Left ventricle myocardium inferior (tissue), 1 donor: ENCODE measurements around the gene HES4. TPM values are rescaled to one million over a fixed set of nuclear protein-coding genes. Genes with fewer than 3 reads are reported as not detected.

Source experiments
- DNase-seq: peaks from one replicate; pipeline ENCODE4 v3.0.0-alpha.2; 2020
- H3K27ac ChIP-seq: fragments of 200-600 bp; replicated peaks from 2 replicates; pipeline ENCODE4 v1.8.0; 2021
- H3K27me3 ChIP-seq: fragments of 200-600 bp; 2 replicates; pipeline ENCODE4 v1.8.0; 2021; ENCODE audit warnings: low read depth
- H3K36me3 ChIP-seq: fragments of 200-600 bp; 2 replicates; pipeline ENCODE4 v1.8.0; 2021
- H3K4me1 ChIP-seq: fragments of 200-600 bp; 2 replicates; pipeline ENCODE4 v1.8.0; 2021
- H3K4me3 ChIP-seq: fragments of 200-600 bp; 2 replicates; pipeline ENCODE4 v1.8.0; 2021; ENCODE audit warnings: mild to moderate bottlenecking, moderate library complexity
- H3K9me3 ChIP-seq: fragments of 200-600 bp; replicated peaks from 2 replicates; pipeline ENCODE4 v1.8.0; 2021
- intact Hi-C: fragments of 100-400 bp; cut with micrococcal nuclease; formaldehyde crosslinking; loops from one replicate; pipeline ENCODE4 v1.11.0; 2022
- total RNA-seq: library from RNA; stranded (reverse); fragmentation: NEBNext Ultra II Directional; extraction: Animal tissue kit (Norgen Biotek cat#: 25700); gene quantifications from one replicate; pipeline ENCODE4 v1.2.1, GENCODE V29; 2021
- TF ChIP-seq, protein P1 (sequence below): fragments of 200-600 bp; IDR thresholded peaks from 2 replicates; pipeline ENCODE4 v1.8.0; 2021; ENCODE audit warnings: antibody characterized with exemption, mild to moderate bottlenecking, borderline replicate concordance
- donor health status: DM: no; HTN: yes; CAD: no; lungs with severe emphysema.

HES4 gene
- total RNA-seq, 1 donor from 2014 or later = 34.0 TPM

GRCh38 chr1:1024771-1025699 lies 25.1 kb upstream of the HES4 start:
- Histone ChIP-seq H3K36me3 (no peaks in the 10 kb centered on the region), H3K4me1 (peaks cover 66% of the 10 kb centered on the region), H3K9me3 (no peaks in the 10 kb centered on the region), H3K4me3 (peak overlapping the region; percentile 41), H3K27ac (peak overlapping the region; percentile 63), H3K27me3 (no peaks in the 10 kb centered on the region)
- no peak for DNase-seq
- TF ChIP-seq, protein P1, sequence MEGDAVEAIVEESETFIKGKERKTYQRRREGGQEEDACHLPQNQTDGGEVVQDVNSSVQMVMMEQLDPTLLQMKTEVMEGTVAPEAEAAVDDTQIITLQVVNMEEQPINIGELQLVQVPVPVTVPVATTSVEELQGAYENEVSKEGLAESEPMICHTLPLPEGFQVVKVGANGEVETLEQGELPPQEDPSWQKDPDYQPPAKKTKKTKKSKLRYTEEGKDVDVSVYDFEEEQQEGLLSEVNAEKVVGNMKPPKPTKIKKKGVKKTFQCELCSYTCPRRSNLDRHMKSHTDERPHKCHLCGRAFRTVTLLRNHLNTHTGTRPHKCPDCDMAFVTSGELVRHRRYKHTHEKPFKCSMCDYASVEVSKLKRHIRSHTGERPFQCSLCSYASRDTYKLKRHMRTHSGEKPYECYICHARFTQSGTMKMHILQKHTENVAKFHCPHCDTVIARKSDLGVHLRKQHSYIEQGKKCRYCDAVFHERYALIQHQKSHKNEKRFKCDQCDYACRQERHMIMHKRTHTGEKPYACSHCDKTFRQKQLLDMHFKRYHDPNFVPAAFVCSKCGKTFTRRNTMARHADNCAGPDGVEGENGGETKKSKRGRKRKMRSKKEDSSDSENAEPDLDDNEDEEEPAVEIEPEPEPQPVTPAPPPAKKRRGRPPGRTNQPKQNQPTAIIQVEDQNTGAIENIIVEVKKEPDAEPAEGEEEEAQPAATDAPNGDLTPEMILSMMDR = no peak
- intact Hi-C loops = no loop called here

DNA sequence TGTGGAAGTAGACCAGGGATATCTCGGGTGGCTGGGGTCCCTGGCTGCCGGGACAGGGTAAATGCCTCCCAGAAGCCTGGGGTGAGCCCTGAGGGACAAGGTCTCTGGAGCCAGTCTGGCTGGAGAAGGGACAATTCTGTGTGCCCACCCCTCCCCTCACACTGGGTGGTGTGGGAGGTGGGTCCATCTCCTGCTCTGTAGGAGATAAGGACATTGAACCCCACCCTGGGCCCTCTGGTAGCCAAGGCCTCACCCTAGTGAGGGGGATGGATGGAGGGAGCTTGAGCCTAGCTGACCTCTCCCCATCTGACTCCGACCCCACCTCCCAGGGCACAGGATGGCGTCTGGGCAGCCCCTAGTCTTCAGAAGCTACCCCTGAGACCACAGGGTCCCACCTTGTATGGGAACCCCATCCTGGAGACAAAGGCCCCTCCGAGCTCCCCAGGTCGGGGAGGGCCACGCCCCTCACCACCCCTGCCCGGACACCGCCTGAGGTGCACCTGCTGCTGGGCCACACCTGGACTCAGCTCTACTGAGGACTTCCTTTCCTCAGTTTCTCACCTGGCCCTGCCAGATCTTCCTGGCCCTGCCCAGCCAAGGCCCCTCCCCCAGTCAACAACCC lies 24.4 kb upstream of the HES4 start:
- Histone ChIP-seq H3K9me3 (no peaks in the 10 kb centered on the region), H3K36me3 (no peaks in the 10 kb centered on the region), H3K4me3 (peak overlapping the region; percentile 41), H3K27me3 (no peaks in the 10 kb centered on the region), H3K27ac (peak overlapping the region; percentile 63), H3K4me1 (peaks cover 67% of the 10 kb centered on the region)
- no peak for DNase-seq
- TF ChIP-seq, protein P1 = no peak
- intact Hi-C loops = no loop called here

DNA sequence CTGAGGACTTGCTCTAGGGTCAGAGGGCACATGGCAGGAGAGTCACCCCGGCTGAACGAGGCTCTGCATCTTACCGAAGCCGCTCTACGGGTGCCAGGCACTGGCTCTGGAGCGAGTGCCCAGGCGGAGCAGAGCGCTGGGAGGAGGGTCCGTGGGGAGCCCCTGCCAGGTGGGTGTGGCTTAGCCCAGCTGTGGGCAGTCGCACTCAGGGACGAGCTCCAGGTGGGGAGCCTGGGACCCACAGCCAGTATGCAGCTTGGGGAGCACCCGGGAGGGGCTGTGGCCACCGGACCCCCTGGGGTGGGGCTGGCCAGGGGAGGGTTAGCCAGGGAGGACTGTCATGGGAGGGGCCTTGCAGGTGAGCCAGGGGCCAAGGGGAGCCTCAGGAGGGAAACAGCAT lies 23.8 kb upstream of the HES4 start:
- TF ChIP-seq, protein P1 = no peak
- DNase-seq = no peak
- Histone ChIP-seq H3K9me3 (no peaks in the 10 kb centered on the region), H3K36me3 (no peaks in the 10 kb centered on the region), H3K27me3 (no peaks in the 10 kb centered on the region), H3K4me1 (peaks cover 71% of the 10 kb centered on the region), H3K4me3 (no peak overlapping the region), H3K27ac (peak overlapping the region; percentile 63)
- intact Hi-C loops = no loop called here

DNA sequence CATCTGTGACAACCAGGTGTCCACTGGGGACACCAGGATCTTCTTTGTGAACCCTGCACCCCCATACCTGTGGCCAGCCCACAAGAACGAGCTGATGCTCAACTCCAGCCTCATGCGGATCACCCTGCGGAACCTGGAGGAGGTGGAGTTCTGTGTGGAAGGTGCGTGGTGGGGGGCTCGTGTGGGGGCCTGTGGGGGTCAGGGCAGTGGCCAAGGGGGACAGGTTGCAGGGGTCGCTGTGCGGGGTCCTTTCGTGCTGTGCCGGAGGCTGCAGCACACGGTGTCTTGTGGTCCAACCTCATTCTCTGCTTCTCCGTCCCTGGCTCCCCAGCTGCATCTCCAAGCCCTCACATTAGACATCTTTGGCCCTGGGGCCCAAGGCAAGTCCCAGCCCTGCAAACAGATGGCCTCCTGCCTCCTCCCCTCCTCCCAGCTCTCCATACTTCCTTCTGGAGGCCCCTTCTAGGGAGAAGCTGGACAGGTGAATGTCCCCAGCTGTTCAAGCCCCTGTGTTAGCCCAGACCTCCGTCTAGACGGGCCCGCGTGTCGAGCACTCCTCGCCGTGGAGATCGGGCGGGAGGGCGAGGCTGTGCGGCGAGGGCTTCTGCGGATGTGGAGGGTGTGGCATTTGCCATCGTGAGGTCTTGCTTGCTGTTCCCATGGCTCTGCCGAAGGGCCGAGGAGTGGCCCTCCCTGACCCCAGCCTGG lies 22.6 kb upstream of the HES4 start:
- intact Hi-C loops = no loop called here
- Histone ChIP-seq H3K27me3 (no peaks in the 10 kb centered on the region), H3K9me3 (no peaks in the 10 kb centered on the region), H3K4me1 (peaks cover 71% of the 10 kb centered on the region), H3K27ac (no peak overlapping the region), H3K4me3 (no peak overlapping the region), H3K36me3 (no peaks in the 10 kb centered on the region)
- TF ChIP-seq, protein P1 = no peak
- no peak for DNase-seq

- H3K4me1 ChIP-seq = peaks cover 70% of the 10 kb centered on the region
- intact Hi-C loops = no loop called here
- H3K9me3 ChIP-seq = no peaks in the 10 kb centered on the region
Measured at GRCh38 chr1:1021920-1022259, 22.0 kb upstream of the HES4 start.

More at GRCh38 chr1:1021920-1022259, 22.0 kb upstream of the HES4 start:
- H3K27me3 ChIP-seq = no peaks in the 10 kb centered on the region
- H3K36me3 ChIP-seq = no peaks in the 10 kb centered on the region
- TF ChIP-seq, protein P1 = no peak
- H3K4me3 ChIP-seq = no peak overlapping the region
- H3K27ac ChIP-seq = no peak overlapping the region
- no peak for DNase-seq
